CD14-positive monocyte (primary cell): ENCODE results near the gene CDC37. TPM values are rescaled to one million over a fixed set of nuclear protein-coding genes. Genes with fewer than 3 reads are reported as not detected.

Experiments
- DNase-seq, 3 donors: peaks; one replicate each; pipeline ENCODE4 v3.0.0-alpha.2; 2011 to 2022
- H2AFZ ChIP-seq: 2 replicates; pipeline ENCODE4 v1.6.0; 2012; ENCODE audit warnings: mild to moderate bottlenecking, low read depth, low read length, inconsistent platforms; ENCODE audit not compliant: insufficient read depth, poor library complexity, severe bottlenecking
- H3K27ac ChIP-seq, 2 donors: 1 replicate in 1 of 2; 2 replicates in 1 of 2; pipeline ENCODE4 v1.5.1; 2012 to 2013; ENCODE audit warnings: low read length in 2 of 2, control low read depth in 1 of 2, inconsistent platforms in 1 of 2, low read depth in 1 of 2, mild to moderate bottlenecking in 1 of 2
- H3K27me3 ChIP-seq, 2 donors: one replicate each; pipeline versions ENCODE4 v1.6.0 to v1.6.1; 2011 to 2013; ENCODE audit warnings: low read length in 2 of 2; ENCODE audit not compliant: control insufficient read depth in 2 of 2, insufficient read depth in 2 of 2
- H3K36me3 ChIP-seq, 2 donors: replicated peaks in 1 of 2; 1 replicate in 1 of 2; 2 replicates in 1 of 2; pipeline versions ENCODE4 v1.5.1 to v1.6.1; 2012 to 2013; ENCODE audit warnings: low read length in 2 of 2, control low read depth in 1 of 2, inconsistent platforms in 1 of 2, mild to moderate bottlenecking in 1 of 2; ENCODE audit not compliant: insufficient read depth in 2 of 2, control insufficient read depth in 1 of 2
- H3K4me1 ChIP-seq, 2 donors: 1 replicate in 1 of 2; 2 replicates in 1 of 2; pipeline versions ENCODE4 v1.5.1 to v1.6.1; 2012 to 2013; ENCODE audit warnings: low read length in 2 of 2, control low read depth in 1 of 2, inconsistent platforms in 1 of 2, mild to moderate bottlenecking in 1 of 2, moderate library complexity in 1 of 2; ENCODE audit not compliant: insufficient read depth in 2 of 2, control insufficient read depth in 1 of 2
- H3K4me2 ChIP-seq: replicated peaks from 2 replicates; pipeline ENCODE3; 2012; ENCODE audit warnings: low read length, moderate library complexity, mild to moderate bottlenecking; ENCODE audit not compliant: poor library complexity, severe bottlenecking; ENCODE audit errors: extremely low read depth
- H3K4me3 ChIP-seq, 3 experiments: fragments of 200-600 bp in 1 of 3; sonication (generic) in 1 of 3; replicated peaks in 1 of 3; 1 replicate in 2 of 3; 2 replicates in 1 of 3; pipeline ENCODE4 v1.5.1; 2011 to 2013; ENCODE audit warnings: low read length in 3 of 3, mild to moderate bottlenecking in 3 of 3, control low read depth in 2 of 3, low read depth in 2 of 3, inconsistent platforms in 1 of 3, moderate library complexity in 1 of 3
- H3K79me2 ChIP-seq: 2 replicates; pipeline ENCODE4 v1.6.0; 2012; ENCODE audit warnings: mild to moderate bottlenecking, control low read depth, inconsistent platforms, low read length, moderate library complexity; ENCODE audit not compliant: insufficient read depth
- H3K9ac ChIP-seq: 2 replicates; pipeline ENCODE4 v1.6.0; 2017; ENCODE audit warnings: low read length, mild to moderate bottlenecking; ENCODE audit not compliant: insufficient read depth, poor library complexity, severe bottlenecking
- H3K9me3 ChIP-seq, 2 donors: replicated peaks in 1 of 2; 1 replicate in 1 of 2; 2 replicates in 1 of 2; pipeline versions ENCODE4 v1.5.1 to v1.6.1; 2012 to 2013; ENCODE audit warnings: low read length in 2 of 2, control low read depth in 1 of 2; ENCODE audit not compliant: control insufficient read depth in 1 of 2, insufficient read depth in 1 of 2
- H4K20me1 ChIP-seq: 2 replicates; pipeline ENCODE4 v1.6.0; 2012; ENCODE audit warnings: mild to moderate bottlenecking, low read length, control low read depth, moderate library complexity; ENCODE audit not compliant: insufficient read depth
- H3K27ac Mint-ChIP-seq, 7 donors: one replicate each; pipeline ENCODE4 v1.8.0; 2020; ENCODE audit warnings: mild to moderate bottlenecking in 7 of 7, mixed read lengths in 7 of 7, moderate library complexity in 6 of 7, inconsistent platforms in 2 of 7
- H3K27me3 Mint-ChIP-seq, 3 donors: one replicate each; pipeline ENCODE4 v1.8.0; 2021 to 2022; ENCODE audit warnings: low read depth in 3 of 3, mild to moderate bottlenecking in 3 of 3, mixed read lengths in 3 of 3, moderate library complexity in 3 of 3, inconsistent platforms in 1 of 3
- H3K36me3 Mint-ChIP-seq, 2 donors: one replicate each; pipeline ENCODE4 v1.8.0; 2020; ENCODE audit warnings: mixed read lengths in 2 of 2, inconsistent platforms in 1 of 2, mild to moderate bottlenecking in 1 of 2
- H3K4me1 Mint-ChIP-seq: one replicate; pipeline ENCODE4 v1.8.0; 2020; ENCODE audit warnings: mild to moderate bottlenecking, mixed read lengths
- H3K4me3 Mint-ChIP-seq, 2 donors: one replicate each; pipeline ENCODE4 v1.8.0; 2020; ENCODE audit warnings: mild to moderate bottlenecking in 2 of 2, mixed read lengths in 2 of 2, moderate library complexity in 1 of 2
- H3K9me3 Mint-ChIP-seq, 7 donors: one replicate each; pipeline ENCODE4 v1.8.0; 2020 to 2022; ENCODE audit warnings: mixed read lengths in 7 of 7, mild to moderate bottlenecking in 6 of 7, moderate library complexity in 6 of 7, inconsistent platforms in 2 of 7
- WGBS: methylation state at CpG from one replicate; pipeline ENCODE4 v1.1.5; 2013; ENCODE audit warnings: missing lambda C conversion rate; ENCODE audit not compliant: insufficient coverage; 5-methylcytosine and 5-hydroxymethylcytosine counted together
- intact Hi-C, 2 donors: fragments of 100-400 bp; cut with micrococcal nuclease; formaldehyde crosslinking; loops; one replicate each; pipeline versions ENCODE4 v1.15.0 to v1.15.1; 2023
- polyA plus RNA-seq, 3 donors: library from polyadenylated mRNA; depleted of rRNA in 1 of 3; unstranded in 2 of 3; stranded (reverse) in 1 of 3; fragments of 300-500 nt in 2 of 3; fragments of >200 nt in 1 of 3; fragmentation: Illumina TruSeq in 2 of 3; gene quantifications; 1 replicate in 2 of 3; 2 replicates in 1 of 3; pipeline ENCODE4 v1.2.3, GENCODE V29; 2012 to 2021
- TF ChIP-seq, protein P1 (sequence below): fragments of 200-600 bp; IDR thresholded peaks from one replicate; pipeline ENCODE4 v1.8.0; 2022; ENCODE audit warnings: antibody characterized with exemption, mild to moderate bottlenecking

CDC37 gene
- polyA plus RNA-seq, 3 donors, result 49.3 to 575 (median 54.9) TPM

DNA sequence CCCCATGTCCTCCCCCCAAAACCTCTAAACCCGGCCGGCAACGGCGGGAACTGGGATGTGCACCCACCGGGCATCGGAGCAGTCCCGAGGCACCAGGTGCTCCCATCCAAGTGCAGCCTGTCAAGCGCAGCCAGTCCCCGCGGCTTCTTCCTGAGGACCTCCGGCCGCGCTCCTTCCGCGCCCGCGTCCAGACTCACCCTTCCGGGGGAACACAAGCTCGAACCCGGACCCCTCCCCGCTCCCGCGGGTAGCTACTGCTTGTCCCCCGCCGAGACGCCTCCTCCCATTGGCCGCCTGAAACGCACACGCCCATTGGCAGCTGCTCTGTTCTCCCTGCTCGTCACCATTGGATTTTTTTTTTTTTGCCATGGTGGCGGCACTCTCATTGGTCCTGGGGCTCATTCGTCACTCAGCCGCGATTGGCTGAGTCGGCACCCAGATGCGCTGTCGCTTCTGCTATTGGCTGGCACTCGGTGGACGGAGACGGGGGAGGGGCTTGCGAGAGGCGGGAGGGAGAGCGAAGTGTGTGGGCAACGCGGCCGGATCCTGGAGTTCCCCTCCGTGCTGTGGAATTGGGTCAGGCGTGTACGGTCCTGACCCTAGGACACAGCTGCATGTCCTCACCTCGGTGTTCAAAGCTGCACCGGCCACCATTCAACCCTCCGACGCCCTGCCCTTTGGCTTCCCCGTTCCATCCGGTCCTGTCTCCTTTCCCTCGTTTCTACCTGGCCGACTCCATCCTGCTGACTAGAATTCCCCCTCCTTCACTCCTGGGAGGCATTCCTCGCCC, 22.8 kb downstream of the CDC37 start, which contains the start of gene TYK2:
TYK2 (minus strand) TSS at position 260 of the 790 bp plus-strand sequence. CDS start 2,166 bp downstream, outside the sequence.
- Mint-ChIP-seq H3K36me3 (peaks cover 13 to 29% of the 10 kb centered on the region in 2 donors), H3K27me3 (peaks cover 0 to 2% (median 2%) of the 10 kb centered on the region in 3 donors), H3K4me3 (peak within 1 kb of the TSS; percentile 93 to 95), H3K9me3 (no peaks in the 10 kb centered on the region), H3K4me1 (peaks cover 39% of the 10 kb centered on the region), H3K27ac (peak within 1 kb of the TSS; percentile 95 to 100 (median 98))
- peak within 1 kb of the TSS; percentile 84 for H2AFZ ChIP-seq
- H3K4me1 ChIP-seq, result peaks cover 48 to 52% of the 10 kb centered on the region in 2 donors
- peak within 1 kb of the TSS; percentile 91 to 98 for H3K27ac ChIP-seq
- TF ChIP-seq, protein P1, sequence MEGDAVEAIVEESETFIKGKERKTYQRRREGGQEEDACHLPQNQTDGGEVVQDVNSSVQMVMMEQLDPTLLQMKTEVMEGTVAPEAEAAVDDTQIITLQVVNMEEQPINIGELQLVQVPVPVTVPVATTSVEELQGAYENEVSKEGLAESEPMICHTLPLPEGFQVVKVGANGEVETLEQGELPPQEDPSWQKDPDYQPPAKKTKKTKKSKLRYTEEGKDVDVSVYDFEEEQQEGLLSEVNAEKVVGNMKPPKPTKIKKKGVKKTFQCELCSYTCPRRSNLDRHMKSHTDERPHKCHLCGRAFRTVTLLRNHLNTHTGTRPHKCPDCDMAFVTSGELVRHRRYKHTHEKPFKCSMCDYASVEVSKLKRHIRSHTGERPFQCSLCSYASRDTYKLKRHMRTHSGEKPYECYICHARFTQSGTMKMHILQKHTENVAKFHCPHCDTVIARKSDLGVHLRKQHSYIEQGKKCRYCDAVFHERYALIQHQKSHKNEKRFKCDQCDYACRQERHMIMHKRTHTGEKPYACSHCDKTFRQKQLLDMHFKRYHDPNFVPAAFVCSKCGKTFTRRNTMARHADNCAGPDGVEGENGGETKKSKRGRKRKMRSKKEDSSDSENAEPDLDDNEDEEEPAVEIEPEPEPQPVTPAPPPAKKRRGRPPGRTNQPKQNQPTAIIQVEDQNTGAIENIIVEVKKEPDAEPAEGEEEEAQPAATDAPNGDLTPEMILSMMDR, result no peak
- H3K27me3 ChIP-seq, result no peaks in the 10 kb centered on the region
- H3K9me3 ChIP-seq, result no peaks in the 10 kb centered on the region
- under 1% methylated on average over 53 of the region's 58 CpGs for WGBS
- peak within 1 kb of the TSS; percentile 87 for H3K9ac ChIP-seq
- peaks cover 16 to 17% of the 10 kb centered on the region in 2 donors for H3K36me3 ChIP-seq
- peak within 1 kb of the TSS; percentile 84 to 98 (median 87) for H3K4me3 ChIP-seq
- intact Hi-C loops, result loop anchor here in 1 of 2 donors (2.0 to 5.0 kb wide), 2 partner anchors 33 to 110 kb away; partner anchors contain the start of gene ICAM1
- H3K79me2 ChIP-seq, result peaks cover 34% of the 10 kb centered on the region
- peak within 1 kb of the TSS; percentile 92 for H3K4me2 ChIP-seq
- DNase-seq, result peak; percentile 98 to 99 (median 99)
- peaks cover 6% of the 10 kb centered on the region for H4K20me1 ChIP-seq

GRCh38 chr19:10379880-10380312, 23.4 kb downstream of the CDC37 start:
- Mint-ChIP-seq H3K4me3 (peak overlapping the region; percentile 93 to 95), H3K27ac (peak overlapping the region; percentile 95 to 100 (median 98)), H3K9me3 (no peaks in the 10 kb centered on the region), H3K36me3 (peaks cover 16 to 35% of the 10 kb centered on the region in 2 donors), H3K27me3 (peaks cover 0 to 2% (median 2%) of the 10 kb centered on the region in 3 donors), H3K4me1 (peaks cover 45% of the 10 kb centered on the region)
- H3K4me3 ChIP-seq, result peak overlapping the region; percentile 84 to 98 (median 87)
- H3K9ac ChIP-seq, result peak overlapping the region; percentile 87
- H3K27ac ChIP-seq, result peak overlapping the region; percentile 91 to 98
- H3K79me2 ChIP-seq, result peaks cover 40% of the 10 kb centered on the region
- H3K4me1 ChIP-seq, result peaks cover 54 to 58% of the 10 kb centered on the region in 2 donors
- peak; percentile 27 to 62 (median 30) for DNase-seq
- peak overlapping the region; percentile 84 for H2AFZ ChIP-seq
- peaks cover 6% of the 10 kb centered on the region for H4K20me1 ChIP-seq
- peak overlapping the region; percentile 92 for H3K4me2 ChIP-seq
- 0% methylated on average over 6 of the region's 10 CpGs for WGBS
- intact Hi-C loops, result loop anchor here in 1 of 2 donors (2.0 to 5.0 kb wide), 2 partner anchors 33 to 109 kb away; partner anchors contain the start of gene ICAM1
- peaks cover 16 to 17% of the 10 kb centered on the region in 2 donors for H3K36me3 ChIP-seq
- TF ChIP-seq, protein P1, result no peak
- no peaks in the 10 kb centered on the region for H3K27me3 ChIP-seq
- H3K9me3 ChIP-seq, result no peaks in the 10 kb centered on the region
